ENCODE data around the gene C21orf58.

Gene C21orf58

DNA sequence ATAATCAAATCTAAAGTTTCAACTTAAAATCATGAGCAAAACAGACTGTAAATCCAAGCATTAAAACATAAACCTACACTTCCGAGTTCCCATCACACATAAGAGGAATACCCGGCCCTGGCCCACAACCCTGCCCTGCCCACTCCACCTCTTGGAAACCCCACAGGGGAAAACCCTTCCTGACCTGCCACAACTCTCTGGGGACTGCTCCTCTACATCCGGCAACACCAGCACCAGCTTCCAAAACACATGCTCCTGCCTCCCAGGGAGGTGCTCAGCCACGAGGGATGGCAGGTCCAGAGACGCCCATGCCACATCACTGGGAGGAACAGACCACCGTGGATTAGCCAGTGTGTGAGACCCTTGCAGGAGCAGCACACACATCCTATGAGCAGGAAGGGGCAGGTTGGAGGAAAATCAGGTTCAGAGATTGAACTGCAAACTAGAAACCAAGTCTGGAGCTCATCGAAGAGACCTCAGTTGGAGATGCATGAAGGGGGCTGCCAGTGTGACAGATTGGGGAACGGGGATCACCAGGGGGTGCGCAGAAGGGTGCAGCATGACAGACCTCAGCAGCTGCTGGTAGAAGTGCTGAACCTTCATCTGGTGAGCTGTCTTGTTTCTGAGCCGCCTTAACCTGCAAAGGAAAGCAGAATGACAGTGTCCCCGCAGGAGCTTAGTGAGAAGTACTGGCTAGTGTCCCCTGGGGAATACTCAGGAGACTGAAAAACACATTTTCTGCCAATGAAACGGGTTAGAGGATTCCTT lies 69.3 kb downstream of the C21orf58 start:
- no peak for DNase-seq

GRCh38 chr21:46253610-46254124 lies 70.0 kb downstream of the C21orf58 start:
- DNase-seq: no peak

GRCh38 chr21:46252840-46253239 lies 70.8 kb downstream of the C21orf58 start:
- DNase-seq: no peak
